Measurements from ENCODE around the gene CYTH3.

Gene CYTH3

DNA sequence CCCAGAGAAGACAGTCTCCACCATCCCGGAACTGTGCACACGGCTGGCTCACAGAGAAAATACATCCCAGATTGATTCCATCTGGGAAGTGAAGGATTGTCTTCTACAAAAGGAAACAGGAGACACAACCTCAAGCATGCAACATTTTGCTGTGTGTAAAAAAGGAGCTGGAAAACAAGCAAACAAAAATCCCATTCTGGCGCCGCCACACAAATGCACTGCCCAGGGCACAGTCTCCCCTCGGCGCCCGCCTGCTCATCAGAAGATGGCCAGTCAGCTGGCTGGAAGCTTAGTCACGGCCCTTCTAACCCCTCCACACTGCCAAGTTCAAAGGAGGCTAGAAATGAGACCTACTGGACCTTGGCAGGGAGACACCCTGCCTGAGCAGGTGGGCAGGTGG is 14.1 kb upstream of the CYTH3 start:
- TF ChIP-seq, protein P1, sequence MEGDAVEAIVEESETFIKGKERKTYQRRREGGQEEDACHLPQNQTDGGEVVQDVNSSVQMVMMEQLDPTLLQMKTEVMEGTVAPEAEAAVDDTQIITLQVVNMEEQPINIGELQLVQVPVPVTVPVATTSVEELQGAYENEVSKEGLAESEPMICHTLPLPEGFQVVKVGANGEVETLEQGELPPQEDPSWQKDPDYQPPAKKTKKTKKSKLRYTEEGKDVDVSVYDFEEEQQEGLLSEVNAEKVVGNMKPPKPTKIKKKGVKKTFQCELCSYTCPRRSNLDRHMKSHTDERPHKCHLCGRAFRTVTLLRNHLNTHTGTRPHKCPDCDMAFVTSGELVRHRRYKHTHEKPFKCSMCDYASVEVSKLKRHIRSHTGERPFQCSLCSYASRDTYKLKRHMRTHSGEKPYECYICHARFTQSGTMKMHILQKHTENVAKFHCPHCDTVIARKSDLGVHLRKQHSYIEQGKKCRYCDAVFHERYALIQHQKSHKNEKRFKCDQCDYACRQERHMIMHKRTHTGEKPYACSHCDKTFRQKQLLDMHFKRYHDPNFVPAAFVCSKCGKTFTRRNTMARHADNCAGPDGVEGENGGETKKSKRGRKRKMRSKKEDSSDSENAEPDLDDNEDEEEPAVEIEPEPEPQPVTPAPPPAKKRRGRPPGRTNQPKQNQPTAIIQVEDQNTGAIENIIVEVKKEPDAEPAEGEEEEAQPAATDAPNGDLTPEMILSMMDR (IDR thresholded peaks at IDR 0.05) = no peak

DNA sequence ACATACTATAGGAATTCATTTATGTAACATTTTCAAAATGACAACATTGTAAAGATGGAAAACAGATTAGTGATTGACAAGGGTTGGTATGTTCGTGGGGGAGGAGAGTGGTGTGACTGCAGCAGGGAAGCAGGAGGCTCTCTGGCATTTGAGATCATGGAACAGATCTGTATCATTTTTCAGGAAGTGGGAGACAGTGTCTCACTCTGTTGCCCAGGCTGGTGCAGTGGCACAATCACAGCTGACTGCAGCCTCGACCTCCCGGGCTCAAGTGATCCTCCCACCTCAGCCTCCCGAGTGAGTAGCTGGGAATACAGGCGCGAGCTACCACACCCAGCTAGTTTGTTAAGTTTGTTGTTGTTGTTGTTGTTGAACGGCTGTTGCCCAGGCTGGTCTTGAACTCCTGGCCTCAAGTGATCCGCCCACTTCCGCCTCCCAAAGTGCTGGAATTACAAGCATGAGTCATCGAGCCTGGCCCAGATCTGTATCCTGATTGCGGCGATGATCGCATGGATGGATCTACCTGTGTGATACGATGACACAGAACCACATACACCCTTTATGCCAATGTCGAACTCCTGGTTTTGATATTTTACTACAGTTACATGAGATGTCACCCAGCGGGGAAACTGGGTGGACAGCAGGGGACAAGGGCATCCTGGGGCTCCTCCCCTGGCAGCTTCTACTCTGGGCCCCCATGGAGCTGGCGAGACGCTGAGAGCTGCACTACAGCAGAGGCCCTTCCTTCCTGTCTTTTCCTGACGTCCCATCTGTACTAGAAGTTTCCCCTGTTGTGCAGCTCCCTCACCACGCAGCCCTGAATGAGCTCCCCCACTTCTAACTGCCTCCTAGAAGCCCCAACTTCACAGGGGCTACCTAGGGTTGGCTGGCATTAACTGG is 12.3 kb upstream of the CYTH3 start:
- TF ChIP-seq, protein P1 (IDR thresholded peaks at IDR 0.05) = no peak

DNA sequence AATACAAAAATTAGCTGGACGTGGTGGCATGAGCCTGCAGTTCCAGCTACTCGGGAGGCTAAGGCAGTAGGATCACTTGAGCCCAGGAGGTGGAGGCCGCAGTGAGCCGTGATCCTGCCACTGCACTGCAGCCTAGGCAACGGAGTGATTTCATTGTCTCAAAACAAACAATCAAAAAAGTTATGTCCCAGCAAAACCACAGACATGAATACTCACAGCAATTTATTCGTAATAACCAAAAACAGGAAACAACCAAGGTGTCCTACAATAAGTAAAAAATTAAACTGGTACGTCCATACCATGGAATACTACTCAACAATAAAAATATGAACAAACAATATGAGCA is 11.6 kb upstream of the CYTH3 start:
- TF ChIP-seq, protein P1 (IDR thresholded peaks at IDR 0.05) = no peak

DNA sequence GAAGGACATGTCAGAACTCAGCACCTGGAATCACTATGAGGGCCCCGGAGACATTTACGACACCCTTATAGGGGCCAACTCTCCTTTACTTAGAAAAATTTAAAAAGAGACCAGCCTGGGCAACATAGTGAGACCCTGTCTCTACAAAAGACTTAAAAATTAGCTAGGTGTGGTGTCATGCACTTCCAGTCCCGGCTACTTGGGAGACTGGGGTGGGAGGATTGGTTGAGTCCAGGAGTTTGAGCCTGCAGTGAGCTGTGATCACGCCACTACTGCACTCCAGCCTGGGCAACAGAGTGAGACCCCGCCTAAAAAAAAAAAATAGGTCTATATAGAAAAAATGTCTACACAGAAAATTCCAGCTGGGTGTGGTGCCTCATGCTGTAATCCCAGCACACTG is 7.5 kb upstream of the CYTH3 start:
- TF ChIP-seq, protein P1 (IDR thresholded peaks at IDR 0.05) = no peak

DNA sequence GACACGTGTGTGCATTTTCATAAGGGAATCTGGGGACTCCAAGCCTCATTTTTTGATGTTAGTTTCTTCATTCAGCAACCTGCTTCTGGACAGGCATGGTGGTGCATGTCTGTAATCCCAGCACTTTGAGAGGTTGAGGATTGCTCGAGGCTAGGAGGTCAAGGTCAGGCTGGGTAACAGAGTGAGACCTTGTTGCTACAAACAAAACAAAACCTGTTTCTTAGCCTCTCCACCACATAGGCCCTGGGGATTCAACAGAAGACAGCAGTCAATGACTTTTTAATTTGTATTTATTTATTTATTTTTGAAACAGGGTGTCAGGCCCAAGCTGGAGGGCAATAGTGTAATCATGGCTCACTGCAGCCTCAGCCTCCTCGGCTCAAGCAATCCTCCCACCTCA is 6.9 kb upstream of the CYTH3 start:
- TF ChIP-seq, protein P1 (IDR thresholded peaks at IDR 0.05) = no peak

DNA sequence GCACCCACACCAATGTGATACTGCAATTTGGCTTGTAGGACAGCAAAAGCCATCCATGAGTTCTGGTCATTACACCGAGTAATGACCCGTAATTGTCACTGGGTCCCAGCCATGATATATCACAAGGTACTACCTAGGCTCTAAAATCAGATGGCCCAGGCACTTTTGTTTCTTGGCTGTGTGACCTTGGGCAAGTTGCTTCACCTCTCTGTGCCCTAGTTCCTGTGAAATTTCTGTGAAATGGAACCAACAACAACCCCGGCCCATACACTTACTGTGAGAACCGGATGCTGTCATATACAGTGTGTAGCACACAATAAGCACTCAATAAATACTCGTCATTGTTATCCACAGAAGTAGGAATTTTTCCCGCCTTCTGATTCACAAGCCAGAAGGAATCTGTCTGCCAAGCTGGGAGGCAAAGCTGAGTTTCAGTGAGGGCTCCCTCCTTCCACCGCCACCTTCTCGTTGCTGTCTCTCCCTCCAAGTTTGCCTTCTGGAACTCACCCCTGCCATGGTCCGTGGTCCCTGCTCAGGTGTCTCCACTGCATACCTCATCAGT is 6.4 kb upstream of the CYTH3 start:
- TF ChIP-seq, protein P1 (IDR thresholded peaks at IDR 0.05) = no peak

DNA sequence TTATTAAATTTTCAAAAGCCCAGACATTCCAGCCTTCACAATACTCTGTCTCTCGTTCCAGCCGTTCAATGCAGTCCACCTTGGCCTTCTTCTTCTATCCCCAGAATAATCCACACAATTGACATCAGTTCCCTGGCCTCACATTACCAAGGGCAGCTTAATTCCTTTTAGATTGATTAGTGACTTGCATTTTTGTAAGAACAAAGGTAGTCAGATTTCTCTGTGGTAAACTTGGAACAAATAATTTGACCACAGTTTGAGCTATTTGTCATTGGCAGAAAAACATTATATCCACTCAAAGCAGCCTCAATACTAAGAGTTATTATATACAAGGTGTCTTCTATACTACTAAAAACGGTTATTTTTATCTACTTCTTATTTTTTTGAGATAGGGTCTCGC is 5.1 kb upstream of the CYTH3 start:
- TF ChIP-seq, protein P1 (IDR thresholded peaks at IDR 0.05) = no peak

Measured in LNCAP (cell line).